AG20443 (cell line): ENCODE results near the gene PDXK.

Experiments
- DNase-seq: peaks from one replicate; pipeline ENCODE4 v3.0.0; 2012; ENCODE audit warnings: low spot score, mixed read lengths

The PDXK gene

DNA sequence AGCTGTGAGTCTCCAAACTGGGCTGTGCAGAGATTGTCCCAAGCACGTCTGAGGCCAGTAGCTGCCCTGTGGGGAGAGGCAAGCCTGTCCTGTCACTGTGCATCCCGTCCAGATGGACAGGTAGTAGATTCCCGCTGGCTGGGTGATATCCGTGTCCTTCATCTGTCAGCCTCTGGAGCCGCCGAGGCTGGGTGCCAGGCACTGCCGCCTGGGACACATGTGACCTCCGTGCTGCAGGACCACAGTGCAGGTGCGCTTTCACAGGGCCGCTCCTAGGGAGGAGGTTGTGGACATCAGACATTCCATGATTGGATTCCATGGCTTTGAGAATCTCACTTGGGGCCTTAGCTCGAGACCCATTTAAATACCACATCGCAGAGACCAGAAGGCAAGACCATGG lies 4.7 kb downstream of the PDXK start:
- no peak for DNase-seq

DNA sequence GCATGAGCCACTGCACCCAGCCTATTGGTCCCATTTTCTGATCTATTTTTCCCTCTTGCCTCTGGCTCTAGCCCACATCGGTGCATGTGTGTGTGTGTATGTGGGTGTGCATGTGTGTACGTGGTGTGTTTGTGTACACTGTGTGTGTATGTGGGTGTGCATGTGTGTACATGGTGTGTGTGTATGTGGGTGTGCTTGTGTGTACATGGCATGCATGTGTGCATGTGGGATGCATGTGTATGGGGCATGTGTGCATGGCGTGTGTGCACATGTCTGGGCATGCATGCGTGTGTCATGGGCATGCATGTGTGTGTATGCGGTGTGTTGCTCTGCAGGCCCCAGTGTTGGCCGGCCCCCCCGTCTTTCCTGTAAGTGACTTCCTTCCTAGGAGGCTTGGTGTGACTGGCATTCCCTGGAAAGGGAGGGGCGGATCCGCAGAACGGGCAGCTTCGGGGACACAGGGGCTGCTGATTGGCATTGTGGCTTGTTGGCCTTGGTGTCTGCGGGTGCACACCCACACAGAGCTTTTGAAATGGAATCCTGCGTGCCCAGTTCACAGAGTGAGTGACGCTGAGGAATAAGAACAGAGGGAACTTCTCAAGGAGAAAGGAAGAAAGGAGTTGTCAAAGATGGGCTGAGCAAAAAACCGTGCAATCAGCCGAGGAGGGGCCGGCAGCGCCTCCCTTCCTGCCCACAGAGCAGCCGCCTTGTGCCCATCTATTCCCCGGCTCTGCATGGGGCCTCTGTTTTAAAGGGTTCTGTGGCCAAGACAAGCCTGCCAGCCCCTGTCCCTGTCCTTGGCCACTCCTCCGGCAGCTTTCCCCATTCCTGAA lies 8.0 kb downstream of the PDXK start:
- no peak for DNase-seq

DNA sequence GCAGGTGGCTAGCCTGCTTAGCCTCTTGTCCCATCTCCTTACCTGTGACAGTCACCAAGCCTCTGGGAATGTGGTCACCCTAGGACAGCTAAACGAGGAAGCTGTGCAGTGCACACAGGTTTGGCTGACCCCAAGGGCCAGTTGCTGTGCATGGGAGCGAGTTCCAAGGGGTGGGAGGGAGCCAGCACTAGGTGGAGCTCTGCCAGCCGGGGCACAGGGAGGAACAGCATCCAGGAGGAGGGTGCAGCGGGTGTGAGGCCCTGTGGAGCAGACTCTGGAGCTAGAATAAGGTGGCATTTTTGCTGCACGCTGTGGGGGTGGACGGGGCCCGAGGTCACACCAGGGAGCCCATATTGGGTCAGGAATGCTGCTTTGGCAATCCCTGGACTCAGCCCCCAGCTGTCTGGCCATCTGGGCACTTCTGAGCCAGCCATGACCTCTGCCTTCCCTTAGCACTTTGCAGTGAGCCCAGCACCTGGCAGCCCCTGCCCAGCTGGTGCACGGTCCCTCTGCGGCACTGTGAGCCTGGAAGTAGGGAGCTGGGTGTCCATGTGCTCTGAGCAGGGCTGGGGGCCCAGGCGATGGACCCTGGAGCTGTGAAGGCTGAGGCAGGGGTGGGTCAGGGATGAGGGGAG lies 8.7 kb downstream of the PDXK start:
- no peak for DNase-seq

DNA sequence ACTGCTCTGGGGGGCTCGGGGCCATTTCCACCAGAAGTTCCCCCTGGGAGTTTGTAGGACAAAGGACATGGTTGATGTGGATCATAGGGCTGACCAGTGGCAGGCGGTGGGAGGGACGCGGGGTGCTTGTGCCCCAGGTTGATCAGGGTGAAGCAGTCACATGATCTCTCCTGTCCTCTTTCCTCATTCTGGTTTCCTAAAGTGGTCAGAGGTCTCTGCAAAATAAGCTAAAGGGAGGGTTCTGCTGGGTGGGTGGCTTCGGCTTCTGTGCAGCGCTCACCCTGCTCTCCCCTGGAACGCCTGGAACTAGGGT lies 9.2 kb downstream of the PDXK start:
- DNase-seq = no peak

DNA sequence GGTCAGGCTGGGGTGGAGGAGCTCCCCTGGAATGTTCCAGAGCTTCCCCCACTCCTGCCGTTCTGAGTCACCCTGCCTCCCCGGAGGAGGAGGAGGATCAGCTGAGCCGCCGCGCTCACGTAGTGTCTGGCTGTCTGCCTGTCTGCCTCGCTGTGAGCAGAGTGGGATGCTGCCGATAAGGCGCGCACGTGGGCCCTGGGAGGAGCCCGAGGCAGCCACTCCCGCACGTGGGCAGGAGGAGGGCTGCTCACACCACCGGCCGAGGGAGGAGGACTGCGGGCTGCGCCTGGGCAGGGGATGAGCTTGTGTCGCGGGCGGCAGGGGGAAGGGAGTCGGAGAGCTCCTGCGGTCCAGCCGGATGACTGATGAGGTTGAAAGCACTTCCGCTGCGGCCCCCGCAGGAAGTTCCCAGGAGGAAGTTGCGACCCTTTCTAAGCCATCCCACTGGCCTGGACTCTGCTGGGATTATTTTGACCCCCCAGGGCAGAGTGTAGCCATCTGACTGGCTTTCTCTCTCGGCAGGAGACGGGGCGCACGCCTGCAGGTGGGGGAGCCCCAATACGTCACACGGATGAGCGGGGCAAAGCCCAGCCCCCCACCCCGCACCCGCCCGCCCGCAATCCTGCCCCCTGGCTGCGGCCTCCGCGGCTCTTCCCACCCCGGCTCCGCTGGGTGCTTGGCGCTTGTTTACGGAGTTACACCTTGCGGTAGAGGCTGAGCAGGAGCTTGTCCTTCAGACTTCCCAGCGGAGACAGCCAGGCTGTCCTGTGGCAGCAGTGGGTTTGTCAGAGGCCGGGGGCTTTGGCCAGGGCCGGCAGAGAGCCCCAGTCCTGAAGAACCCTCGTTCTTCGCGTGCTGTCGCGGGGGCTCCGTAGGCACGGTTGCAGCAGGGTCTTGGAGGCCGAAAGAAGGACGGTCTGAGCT lies 9.8 kb downstream of the PDXK start:
- DNase-seq = peak; percentile 95

DNA sequence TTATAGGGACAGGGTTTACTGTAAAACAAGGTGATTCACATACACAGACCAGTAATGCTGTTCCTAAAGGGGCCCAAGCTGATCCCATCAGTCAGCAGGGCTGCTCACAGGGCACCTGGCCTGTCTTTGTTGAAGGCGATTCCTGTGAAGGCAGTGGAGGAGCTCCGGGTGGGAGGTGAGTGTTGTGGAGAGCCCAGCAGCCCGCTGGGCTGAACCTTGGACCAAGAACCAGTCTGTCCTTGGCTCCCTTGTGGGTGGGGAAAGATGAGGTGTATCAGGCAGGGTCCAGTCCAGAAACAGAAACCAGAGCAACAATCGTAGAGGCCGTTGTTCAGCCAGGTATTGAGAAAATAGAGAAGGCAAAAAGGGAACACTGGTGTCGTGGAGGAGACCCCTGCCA lies 12.5 kb downstream of the PDXK start:
- DNase-seq = no peak

DNA sequence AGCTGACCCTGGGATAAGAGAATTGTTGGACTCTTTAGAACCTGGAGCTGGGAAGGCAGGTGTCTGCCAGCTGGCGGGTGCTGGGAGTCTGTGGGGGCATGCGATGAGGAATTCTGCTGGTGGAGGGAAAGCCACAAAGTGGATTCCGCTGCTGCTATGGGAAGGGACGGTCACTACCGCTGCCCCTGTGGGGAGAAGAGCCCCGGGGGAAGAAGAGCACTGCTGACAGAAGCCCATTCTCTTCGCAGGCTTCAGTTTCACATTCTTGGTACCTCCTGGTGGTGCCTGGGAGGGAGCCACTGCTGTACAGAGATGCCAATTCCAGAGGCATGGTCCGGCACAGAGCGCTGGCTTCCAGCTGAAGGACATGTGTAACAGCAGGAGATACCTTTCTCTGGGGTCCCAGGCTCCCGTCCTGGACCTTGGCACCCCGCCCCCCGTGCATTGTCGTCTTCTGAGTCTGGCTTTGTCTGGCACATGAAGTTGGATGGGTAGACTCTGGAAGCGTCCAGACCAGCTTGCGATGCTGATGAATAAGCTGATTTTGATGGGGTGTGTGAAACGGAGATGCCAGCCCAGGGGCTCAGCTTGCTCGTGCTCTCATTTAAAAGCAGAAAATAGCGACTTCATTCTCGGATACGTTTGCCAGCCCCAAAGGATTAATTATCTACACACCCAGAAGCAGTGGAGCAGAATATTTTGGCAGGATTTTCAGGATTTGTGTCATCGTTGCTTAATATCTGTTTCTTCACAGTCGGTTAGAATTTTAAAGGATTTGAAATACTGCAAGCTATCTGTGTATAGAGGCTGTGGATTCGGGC lies 13.2 kb downstream of the PDXK start:
- peak; percentile 63 for DNase-seq

DNA sequence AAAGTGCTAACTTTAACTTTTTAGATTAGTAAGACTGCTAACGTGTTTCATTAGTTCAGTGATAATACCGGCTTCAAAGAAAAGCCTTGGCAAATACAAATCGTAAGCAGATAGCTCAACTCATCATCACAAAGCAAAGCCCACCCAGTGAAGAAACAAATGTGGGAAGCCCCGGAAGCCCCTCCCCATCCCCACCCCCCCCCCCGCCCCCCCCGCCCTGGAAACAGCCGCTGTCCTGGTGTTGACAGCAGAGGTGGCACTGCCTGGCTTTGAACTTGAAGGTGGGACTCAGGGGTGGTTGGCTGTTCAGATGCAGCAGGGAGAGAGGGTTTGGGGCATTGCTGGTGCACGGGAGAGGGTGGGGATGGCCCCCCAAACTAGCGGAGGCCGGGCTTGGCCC lies 14.1 kb downstream of the PDXK start:
- DNase-seq = no peak

DNA sequence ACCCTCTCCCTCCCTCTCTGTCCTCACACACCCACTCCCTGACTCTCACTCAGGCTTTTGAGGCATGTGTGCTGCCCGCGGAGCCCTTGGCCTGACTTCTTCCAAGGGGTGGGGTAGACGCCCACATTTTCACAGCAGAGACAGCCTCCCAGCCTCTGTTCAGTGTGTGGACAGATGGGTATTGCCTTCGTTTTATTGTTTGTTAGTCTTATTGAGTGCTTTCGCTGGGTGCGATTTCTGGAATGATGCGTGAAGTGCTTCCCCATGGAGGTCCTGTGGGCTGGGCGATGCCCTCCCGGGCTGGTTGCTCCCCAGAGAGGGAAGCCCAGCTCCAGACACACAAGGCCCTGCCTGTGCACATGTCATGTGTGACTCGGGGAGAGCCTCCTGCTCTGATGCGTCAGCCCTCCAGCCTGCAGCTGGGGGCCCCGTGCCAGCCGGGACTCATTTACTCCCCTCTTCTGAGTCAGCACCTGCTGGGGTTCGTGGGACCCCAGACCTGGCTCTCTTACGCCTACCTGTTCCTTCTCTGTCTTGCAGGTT lies 14.7 kb downstream of the PDXK start:
- DNase-seq = peak; percentile 73

DNA sequence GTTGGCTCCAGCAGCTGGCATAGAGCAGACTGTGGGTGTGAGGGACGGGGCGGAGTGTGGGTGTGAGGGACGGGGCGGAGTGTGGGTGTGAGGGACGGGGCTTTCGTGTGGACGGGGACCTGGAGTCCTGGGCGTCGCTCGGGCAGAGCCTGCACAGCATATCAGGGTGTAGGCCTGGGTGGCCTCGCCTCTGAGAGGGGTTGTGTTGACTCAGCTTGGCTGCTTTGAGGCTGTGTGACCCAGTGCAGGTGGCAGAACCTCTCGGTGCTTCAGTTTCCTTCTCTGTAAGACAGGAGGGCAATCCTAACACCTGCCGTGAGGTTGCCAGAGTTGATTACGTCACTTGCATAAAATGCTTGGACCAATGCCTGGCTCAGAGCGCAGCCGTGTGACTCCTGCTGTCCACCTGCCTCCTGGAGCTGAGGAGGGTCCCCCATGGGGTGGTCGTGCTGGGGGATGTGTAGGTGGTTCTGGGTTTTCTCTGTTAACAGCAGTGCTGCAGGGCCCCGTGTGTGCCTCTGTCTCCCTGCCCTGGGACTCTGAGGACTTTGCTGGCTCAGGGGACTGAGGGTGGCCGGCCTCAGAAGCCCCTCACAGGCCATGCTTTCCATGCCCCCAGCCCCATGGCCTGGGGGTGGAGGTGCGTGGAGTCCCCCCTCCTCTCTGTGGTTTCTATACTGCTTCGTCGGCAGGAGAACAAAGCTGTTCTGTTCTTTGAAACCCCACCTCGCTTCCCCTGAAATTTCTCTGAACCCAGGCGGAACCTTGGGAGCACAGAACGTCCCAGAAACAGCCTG lies 15.4 kb downstream of the PDXK start:
- no peak for DNase-seq

DNA sequence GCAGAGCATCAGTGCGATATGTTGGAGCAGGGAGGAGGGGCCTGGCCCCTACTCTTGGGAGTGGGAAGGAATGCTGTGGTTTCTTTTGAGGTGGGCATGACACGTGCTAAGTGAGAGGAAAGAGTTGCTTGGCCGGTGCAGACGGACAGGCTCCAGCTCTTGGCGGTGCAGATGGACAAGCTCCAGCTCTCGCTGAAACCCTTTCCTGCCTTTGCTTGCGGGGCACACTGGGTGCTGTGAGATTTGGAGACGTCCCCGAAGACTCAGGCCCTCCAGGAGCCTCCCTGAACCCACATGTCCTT lies 15.9 kb downstream of the PDXK start:
- DNase-seq = no peak

DNA sequence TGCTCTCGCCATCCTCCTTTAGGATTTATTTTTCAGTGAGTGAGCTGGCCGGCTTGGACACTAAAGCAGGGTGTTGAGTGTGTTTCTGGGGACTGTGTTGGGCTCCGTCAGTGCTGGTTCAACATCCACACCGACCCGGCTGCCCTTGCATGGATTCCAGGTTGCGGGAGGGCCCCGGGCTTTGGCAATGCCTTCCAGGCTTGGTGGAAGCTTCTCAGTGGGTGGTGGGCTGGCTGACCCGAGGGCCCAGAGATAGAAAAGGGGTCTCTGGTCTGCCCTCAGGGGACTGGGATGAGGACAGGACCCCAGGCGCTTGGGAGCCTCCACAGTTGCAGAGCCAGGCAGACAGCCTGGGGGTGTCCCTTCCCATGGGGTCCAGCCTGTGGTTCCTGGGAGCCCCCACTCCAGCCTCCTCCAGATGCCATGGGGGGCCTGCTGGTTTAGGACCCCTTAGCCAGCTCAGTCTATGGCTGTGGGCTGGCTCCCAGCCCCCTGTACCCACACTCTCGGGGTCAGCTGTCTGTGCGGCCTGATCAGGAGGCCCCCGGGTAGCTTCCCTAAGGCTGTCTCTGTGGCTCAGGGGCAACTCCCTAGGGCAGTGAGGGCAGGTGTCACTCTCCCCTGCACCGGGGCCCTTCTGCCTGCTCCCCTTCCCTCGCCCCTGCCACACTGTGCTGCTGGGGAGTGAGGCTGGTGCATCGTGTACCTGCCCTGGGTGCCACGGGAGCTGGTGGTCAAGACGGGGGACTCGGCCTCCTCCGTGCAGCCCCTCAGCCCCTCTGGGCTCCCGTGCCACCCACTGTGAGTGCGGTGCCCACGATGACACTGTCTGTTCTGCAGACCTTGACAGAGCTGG lies 16.5 kb downstream of the PDXK start:
- DNase-seq = no peak

DNA sequence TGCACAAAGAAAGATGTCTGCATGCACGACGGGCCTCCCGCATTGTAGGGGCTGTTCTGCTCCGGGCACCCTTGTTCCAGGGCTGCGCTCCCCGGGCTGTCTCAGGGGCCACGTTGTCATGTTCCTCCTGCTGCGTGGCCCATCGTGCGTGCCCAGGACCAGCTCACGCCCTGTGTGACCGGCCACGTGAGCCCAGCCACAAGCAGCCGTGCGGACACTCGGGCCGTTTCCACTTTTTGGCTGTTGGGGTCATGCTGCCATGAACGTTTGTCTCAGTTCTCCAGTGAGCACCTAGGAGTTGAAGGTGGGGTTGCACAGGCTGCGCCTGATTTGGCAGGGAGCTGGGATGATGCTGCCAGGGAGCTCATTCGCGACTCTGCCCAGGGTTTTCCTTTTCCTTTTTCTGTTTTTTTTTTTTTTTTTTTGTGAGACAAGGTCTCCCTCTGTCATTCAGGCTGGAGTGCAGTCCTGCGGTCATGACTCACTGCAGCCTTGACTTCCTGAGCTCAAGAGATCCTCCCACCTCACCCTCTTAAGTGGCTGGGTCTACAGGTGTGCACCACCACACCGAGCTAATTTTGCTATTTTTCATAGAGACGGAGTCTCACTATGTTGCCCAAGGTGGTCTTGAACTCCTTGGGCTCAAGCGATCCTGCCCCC lies 17.4 kb downstream of the PDXK start:
- DNase-seq = no peak

DNA sequence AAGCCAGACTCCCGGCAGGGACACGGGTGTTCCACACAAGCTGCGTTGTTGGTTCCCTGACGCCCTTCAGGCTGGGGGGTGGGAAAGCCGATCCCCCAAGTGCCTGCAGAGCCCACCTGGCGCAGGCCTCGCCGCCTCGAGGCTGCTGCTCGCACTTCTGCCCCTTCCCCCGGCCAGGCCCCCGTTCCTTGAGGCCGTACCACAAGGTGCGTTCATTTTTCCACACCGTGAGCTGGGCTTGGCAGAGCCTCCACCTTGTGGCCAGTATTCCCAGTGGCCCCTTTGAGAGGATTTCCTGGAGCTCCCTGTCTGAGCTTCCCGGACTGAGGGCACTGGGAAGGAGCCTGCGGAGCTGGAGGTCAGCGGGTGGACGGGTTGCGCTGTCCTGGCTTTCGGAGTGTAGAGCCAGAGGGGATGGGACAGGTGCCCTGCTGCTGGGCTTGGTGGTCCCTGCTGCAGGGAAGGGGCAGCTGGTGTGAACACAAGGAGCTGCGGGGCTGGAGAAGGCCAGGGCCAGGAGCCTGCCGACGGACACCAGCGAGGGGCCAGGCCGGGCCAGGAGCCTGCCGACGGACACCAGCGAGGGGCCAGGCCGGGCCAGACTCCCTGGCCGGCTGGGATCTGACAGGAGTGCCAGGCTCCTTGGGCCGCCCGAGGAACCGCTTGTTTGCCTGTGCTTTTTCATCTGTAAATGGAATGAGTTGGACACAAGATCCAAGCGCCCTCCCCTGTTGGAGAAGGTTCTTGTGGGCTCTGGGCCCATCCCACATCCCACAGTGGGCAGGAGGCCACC lies 18.4 kb downstream of the PDXK start:
- DNase-seq = no peak

DNA sequence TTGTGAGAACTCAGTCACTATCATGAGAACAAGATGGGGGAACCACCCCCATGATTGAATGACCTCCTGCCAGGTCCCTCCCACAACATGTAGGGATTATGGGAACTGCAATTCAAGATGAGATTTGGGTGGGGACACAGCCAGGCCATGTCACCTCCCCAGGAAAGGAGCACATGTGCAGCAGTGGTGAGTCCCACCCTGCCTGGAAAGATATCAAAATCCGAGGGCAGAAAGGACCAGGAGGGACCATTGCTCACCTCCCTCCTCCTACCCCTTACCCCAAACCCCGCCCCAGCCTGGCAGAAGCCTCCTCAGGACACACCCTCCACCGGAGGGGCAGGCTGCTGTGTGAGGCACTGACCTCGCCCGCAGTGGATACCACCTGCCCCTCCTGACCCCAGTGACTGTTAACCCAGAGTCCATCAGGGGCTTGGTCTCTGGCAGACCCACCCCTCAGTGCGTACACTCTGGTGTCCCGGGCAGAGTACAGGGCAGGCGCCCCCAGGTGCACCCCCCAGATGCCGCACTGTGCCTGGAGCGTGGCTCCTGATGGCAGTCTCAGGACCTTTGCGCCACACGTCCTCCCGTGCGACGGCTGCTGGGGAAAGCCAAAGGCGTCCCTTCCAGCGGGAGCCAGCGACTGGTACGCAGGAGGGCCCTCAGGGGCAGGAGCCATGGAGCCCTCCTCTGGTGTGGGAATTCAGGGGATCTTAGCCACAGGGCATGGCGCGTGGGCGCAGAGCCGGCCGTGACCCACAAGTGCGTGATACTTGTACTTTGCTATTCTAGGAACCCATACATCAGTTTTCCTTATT lies 20.9 kb downstream of the PDXK start:
- DNase-seq = no peak

DNA sequence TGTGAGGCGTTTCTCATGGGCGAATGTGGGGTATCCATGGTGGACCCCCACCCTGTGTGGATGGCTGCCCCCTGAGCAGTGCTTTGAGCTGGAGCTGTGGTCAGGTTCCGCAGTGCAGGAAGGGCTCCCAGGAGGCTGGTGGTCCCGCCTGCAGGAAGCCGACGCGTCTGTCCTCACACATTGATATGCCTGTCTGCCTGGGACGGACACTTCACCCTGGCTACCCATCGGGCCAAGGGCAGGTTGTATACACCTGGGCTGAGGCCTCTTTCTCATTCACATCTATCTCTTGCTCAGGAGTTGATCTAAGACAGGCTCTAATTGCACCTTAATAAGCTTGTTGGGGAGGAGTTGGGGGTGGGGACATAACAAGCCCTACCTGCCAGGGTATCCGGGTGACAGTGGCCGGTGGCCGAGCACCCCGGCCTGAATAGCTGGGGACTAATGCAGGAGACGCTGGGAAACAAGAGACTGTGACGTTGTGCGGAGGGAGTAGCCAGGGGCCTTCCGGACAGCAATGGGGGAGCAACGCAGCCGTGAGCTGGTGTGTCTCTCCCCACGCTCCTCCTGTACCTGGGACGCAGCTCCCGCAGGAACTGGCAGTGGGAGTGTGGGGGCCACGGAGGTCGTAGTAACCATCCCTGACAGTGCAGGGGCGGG lies 21.7 kb downstream of the PDXK start:
- DNase-seq = no peak

DNA sequence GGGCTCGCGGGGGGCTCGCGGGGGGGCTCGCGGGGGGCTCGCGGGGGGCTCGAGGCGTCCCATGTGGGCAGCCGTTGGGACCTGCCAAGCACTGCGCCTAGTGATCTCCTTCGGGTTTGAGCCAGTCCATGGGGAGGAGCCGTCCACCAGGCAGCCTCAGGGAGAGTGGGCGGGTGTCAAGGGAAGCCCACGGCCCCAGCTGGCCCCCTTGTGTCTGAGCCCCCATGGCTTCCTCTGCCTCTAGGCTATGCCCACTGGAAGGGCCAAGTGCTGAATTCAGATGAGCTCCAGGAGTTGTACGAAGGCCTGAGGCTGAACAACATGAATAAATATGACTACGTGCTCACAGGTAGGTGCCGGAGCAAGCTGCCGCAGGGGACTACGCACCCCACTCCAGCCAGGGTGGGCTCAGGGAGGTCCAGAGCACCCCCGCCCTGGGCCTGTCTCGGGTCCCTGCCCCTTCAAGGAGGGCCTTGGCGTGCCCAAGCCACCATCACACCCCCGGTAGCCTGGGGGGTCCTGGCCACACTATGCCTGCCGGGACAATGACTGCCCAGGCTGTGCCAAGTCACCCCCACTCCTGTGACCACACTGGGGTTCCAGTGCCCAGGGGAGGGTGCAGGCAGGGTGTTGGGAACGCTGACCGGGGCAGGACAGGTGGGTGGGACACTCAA lies 22.6 kb downstream of the PDXK start:
- no peak for DNase-seq
